Stimulated activated CD4-positive, alpha-beta T cell treated with anti-CD3 and anti-CD28 coated beads, Interleukin-12 subunit alpha, Interleukin-12 subunit beta, amount 100 ng/mL, for 48 hours (primary cell): ENCODE results near the gene NYAP2.

Source experiments
- DNase-seq, 3 donors: peaks; one replicate each; pipeline ENCODE4 v3.0.0-alpha.2; 2020; ENCODE audit warnings: low read depth in 2 of 3, low spot score in 1 of 3

The NYAP2 gene

DNA sequence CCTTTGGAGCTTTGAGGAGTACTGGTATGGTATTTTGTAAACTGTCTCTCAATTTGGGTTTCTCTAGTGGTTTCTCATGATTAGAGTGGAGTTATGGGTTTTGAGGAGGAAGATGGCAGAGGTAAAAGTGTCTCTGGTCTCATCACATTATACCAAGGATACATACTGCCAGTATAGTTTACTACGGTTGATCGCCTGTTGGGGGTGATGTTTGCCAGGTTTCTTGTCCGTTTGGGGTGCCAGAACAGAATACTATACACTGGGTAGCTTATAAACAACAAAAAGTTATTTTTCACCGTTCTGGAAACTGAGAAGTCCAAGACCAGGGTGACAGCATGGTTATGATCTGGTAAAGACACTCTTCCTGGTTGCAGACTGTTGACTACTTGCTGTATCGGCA is 293.7 kb downstream of the NYAP2 start:
- DNase-seq, result no peak

DNA sequence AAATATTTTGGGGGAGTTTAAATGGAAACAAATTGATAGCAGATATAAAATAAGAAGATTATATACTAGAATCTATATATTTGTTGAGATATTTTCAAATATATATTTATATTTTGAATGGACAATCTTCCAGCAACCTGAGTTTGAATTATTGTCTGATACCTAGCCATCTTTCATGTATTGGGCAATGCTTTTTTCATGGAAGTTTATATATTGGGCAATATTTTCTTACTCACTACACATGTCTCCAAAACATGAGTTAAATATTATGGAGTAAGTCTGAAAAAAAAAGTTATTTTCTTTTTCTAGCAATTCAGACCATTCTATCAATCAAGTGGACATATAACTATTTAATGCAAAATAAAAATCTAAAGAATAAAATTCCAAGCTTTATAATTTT is 295.2 kb downstream of the NYAP2 start:
- no peak for DNase-seq

GRCh38 chr2:225697936-225698335 is 298.4 kb downstream of the NYAP2 start:
- DNase-seq, result no peak
